ENCODE data around the gene TGFBR1.

- TF ChIP-seq POLR2AphosphoS5 (IDR thresholded peaks at IDR 0.05; ENCODE audit: borderline replicate concordance, low read depth, low read length) (no peak), EZH2 (IDR thresholded peaks at IDR 0.05) (no peak)
Observed at GRCh38 chr9:99075246-99075912, 29.5 kb upstream of the TGFBR1 start.
